Measurements from ENCODE around the gene NXPH1.

- TF ChIP-seq POLR2A (IDR thresholded peaks at IDR 0.05) = no peak
- no peak for TF ChIP-seq CTCF (IDR thresholded peaks at IDR 0.05)
These were observed 48.5 kb downstream of the NXPH1 start for GRCh38 chr7:8481752-8482446.

All from lower leg skin (tissue), 3 donors.